Measurements from ENCODE around the gene TYW3. TPM values are rescaled to one million over a fixed set of nuclear protein-coding genes. Genes with fewer than 3 reads are reported as not detected.

Gene TYW3
- total RNA-seq = 4.8 and 6.7 TPM in 2 replicates

GRCh38 chr1:74732960-74733603 lies at the start of gene TYW3, which contains the start of gene CRYZ:
TSS of gene TYW3 (plus strand) at chr1:74733152. CDS start at chr1:74733245, 93 bp downstream.
TSS of gene CRYZ (minus strand) at chr1:74733050. CDS start at chr1:74724821, 8,229 bp downstream.

Other genes starting within 250 kb of the TYW3 start
- not detected in 2 replicates for gene LRRC53, start 220.5 kb upstream of the TYW3 start, total RNA-seq
- not detected in 2 replicates for gene ERICH3, start 59.4 kb upstream of the TYW3 start, total RNA-seq
- gene CRYZ, start 102 bp upstream of the TYW3 start, total RNA-seq = 60.0 and 83.3 TPM in 2 replicates

Measured in mesangial cell (primary cell).